MCF 10A (cell line): Measurements from ENCODE around the gene RGS3. TPM values are rescaled to one million over a fixed set of nuclear protein-coding genes. Genes with fewer than 3 reads are reported as not detected.

Source experiments
- BruUV-seq: library from RNA; stranded (reverse); fragments of 400-500 nt; replicated peaks from 2 replicates; lab custom pipeline; 2021; lab: Mats Ljungman, UMichigan
- CTCF ChIA-PET: fragments of 300-600 bp; sonication (Branson Sonifier 250); formaldehyde crosslinking; extraction: SDS; loops from one replicate; lab custom pipeline; 2021; ENCODE audit warnings: antibody characterized with exemption, inconsistent platforms; lab: Yijun Ruan, JAX
- POLR2A ChIA-PET: fragments of 300-600, 350-650 bp; sonication (Branson Sonifier 250); formaldehyde crosslinking; extraction: SDS; loops from one replicate; lab custom pipeline; 2020; ENCODE audit warnings: antibody characterized with exemption, inconsistent platforms; lab: Yijun Ruan, JAX
- DNase-seq: peaks from one replicate; pipeline ENCODE4 v3.0.0-alpha.2; 2018; ENCODE audit not compliant: unreplicated experiment
- H3K27ac Mint-ChIP-seq: one replicate; pipeline ENCODE4 v1.8.0; 2022; ENCODE audit warnings: mild to moderate bottlenecking, low read depth, mixed read lengths; ENCODE audit not compliant: unreplicated experiment
- H3K27me3 Mint-ChIP-seq: one replicate; pipeline ENCODE4 v1.8.0; 2022; ENCODE audit warnings: mixed read lengths; ENCODE audit not compliant: insufficient read depth, unreplicated experiment
- H3K36me3 Mint-ChIP-seq: one replicate; pipeline ENCODE4 v1.8.0; 2022; ENCODE audit warnings: mild to moderate bottlenecking, moderate library complexity, mixed read lengths; ENCODE audit not compliant: insufficient read depth, unreplicated experiment
- H3K4me1 Mint-ChIP-seq: one replicate; pipeline ENCODE4 v1.8.0; 2022; ENCODE audit warnings: mixed read lengths; ENCODE audit not compliant: insufficient read depth, unreplicated experiment
- H3K4me3 Mint-ChIP-seq: one replicate; pipeline ENCODE4 v1.8.0; 2022; ENCODE audit warnings: mild to moderate bottlenecking, moderate library complexity, mixed read lengths; ENCODE audit not compliant: unreplicated experiment
- H3K9me3 Mint-ChIP-seq: one replicate; pipeline ENCODE4 v1.8.0; 2022; ENCODE audit warnings: mixed read lengths; ENCODE audit not compliant: unreplicated experiment
- CTCF ChIP-seq: fragments of 200-600 bp; IDR thresholded peaks from one replicate; pipeline ENCODE4 v1.8.0; 2022; ENCODE audit warnings: antibody characterized with exemption, mild to moderate bottlenecking; ENCODE audit not compliant: unreplicated experiment
- intact Hi-C: fragments of 100-400 bp; cut with micrococcal nuclease; formaldehyde crosslinking; loops from 2 replicates; pipeline ENCODE4 v1.14.1; 2022
- total RNA-seq: library from RNA; stranded (reverse); gene quantifications from 2 replicates; pipeline ENCODE4 v1.2.3, GENCODE V29; 2022

Gene RGS3
- total RNA-seq, 1 experiment from 2014 or later, result 32.1 TPM

GRCh38 chr9:113612216-113612747 is 148.8 kb downstream of the RGS3 start:
- no TSS peak for BruUV-seq
- ChIA-PET POLR2A (no interaction called here), CTCF (interaction anchor here (0.8 to 1.1 kb wide), 4 partner anchors 11 to 44 kb away, joined by 3 to 4 read pairs (median 4); no protein-coding TSS in a partner anchor)
- no peaks in the 10 kb centered on the region for H3K36me3 Mint-ChIP-seq
- intact Hi-C loops, result no loop called here
- H3K4me1 Mint-ChIP-seq, result peaks cover 1% of the 10 kb centered on the region
- H3K27me3 Mint-ChIP-seq, result no peaks in the 10 kb centered on the region
- no peak overlapping the region for H3K27ac Mint-ChIP-seq
- no peak for TF ChIP-seq CTCF
- no peak for DNase-seq
- H3K9me3 Mint-ChIP-seq, result no peaks in the 10 kb centered on the region
- no peak overlapping the region for H3K4me3 Mint-ChIP-seq

DNA sequence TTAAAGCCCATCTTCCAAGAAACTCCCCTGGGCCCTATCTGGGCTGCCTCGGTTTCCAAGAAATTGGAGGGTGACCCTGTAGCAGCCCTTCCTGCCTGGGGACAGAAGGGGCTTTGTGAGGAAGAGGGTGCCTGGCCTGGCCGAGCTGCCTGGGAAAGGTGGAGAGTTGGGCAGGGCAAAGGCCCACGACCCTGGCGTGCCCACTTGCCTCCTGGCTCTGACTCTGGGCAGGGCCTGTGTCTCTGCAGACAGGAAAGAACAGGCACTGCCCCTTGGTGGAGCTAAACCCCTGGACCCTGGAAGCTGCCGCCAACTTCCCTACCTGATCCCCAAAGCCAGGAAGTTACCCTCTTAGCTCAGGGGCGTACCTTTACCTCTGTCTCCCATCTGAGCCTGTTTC is 149.3 kb downstream of the RGS3 start:
- Mint-ChIP-seq H3K27me3 (no peaks in the 10 kb centered on the region), H3K4me1 (peaks cover 4% of the 10 kb centered on the region), H3K27ac (no peak overlapping the region), H3K36me3 (no peaks in the 10 kb centered on the region), H3K9me3 (no peaks in the 10 kb centered on the region), H3K4me3 (no peak overlapping the region)
- ChIA-PET POLR2A (interaction anchor here (0.9 kb wide), 1 partner anchor 47 kb away, joined by 5 read pairs; no protein-coding TSS in a partner anchor), CTCF (no interaction called here)
- TF ChIP-seq CTCF, result no peak
- no peak for DNase-seq
- intact Hi-C loops, result no loop called here
- BruUV-seq, result no TSS peak

GRCh38 chr9:113613815-113614413 is 150.4 kb downstream of the RGS3 start:
- Mint-ChIP-seq H3K4me3 (no peak overlapping the region), H3K4me1 (peaks cover 4% of the 10 kb centered on the region)

More at GRCh38 chr9:113613815-113614413, 150.4 kb downstream of the RGS3 start:
- BruUV-seq, result no TSS peak
- H3K27me3 Mint-ChIP-seq, result no peaks in the 10 kb centered on the region
- H3K9me3 Mint-ChIP-seq, result no peaks in the 10 kb centered on the region
- no peak for TF ChIP-seq CTCF
- H3K27ac Mint-ChIP-seq, result no peak overlapping the region
- POLR2A ChIA-PET, result no interaction called here
- DNase-seq, result no peak
- H3K36me3 Mint-ChIP-seq, result no peaks in the 10 kb centered on the region
- CTCF ChIA-PET, result interaction anchor here (0.6 to 0.8 kb wide), 2 partner anchors 18 to 208 kb away, joined by 3 read pairs; no protein-coding TSS in a partner anchor
- intact Hi-C loops, result no loop called here
